Keratinocyte (primary cell): ENCODE results near the gene ATP2B2. TPM values are rescaled to one million over a fixed set of nuclear protein-coding genes. Genes with fewer than 3 reads are reported as not detected.

Source experiments
- DNase-seq: peaks from one replicate; pipeline ENCODE4 v3.0.0-alpha.2; 2011; ENCODE audit warnings: low read depth, missing footprints, low spot score
- FAIRE-seq: peaks from 2 replicates; lab custom pipeline; 2011; peaks lifted over from hg19 to GRCh38; lab: Jason Lieb, UNC
- H2AFZ ChIP-seq: 2 replicates; pipeline ENCODE4 v1.6.0; 2012; ENCODE audit warnings: low read length, control low read depth, inconsistent platforms; ENCODE audit not compliant: control insufficient read depth
- H3K27ac ChIP-seq: 2 replicates; pipeline ENCODE4 v1.5.1; 2011; ENCODE audit warnings: low read length; ENCODE audit not compliant: control insufficient read depth, insufficient read depth
- H3K27me3 ChIP-seq: 3 replicates; pipeline ENCODE4 v1.6.0; 2011; ENCODE audit warnings: low read length; ENCODE audit not compliant: control insufficient read depth, insufficient read depth; ENCODE audit errors: extremely low read depth
- H3K36me3 ChIP-seq, 2 experiments: 2 replicates in 1 of 2; 3 replicates in 1 of 2; pipeline ENCODE4 v1.5.1; 2011; ENCODE audit warnings: low read length in 2 of 2, mild to moderate bottlenecking in 1 of 2; ENCODE audit not compliant: control insufficient read depth in 2 of 2, insufficient read depth in 2 of 2; ENCODE audit errors: extremely low read depth in 1 of 2
- H3K4me1 ChIP-seq: 3 replicates; pipeline ENCODE4 v1.5.1; 2011; ENCODE audit warnings: low read length; ENCODE audit not compliant: control insufficient read depth, insufficient read depth; ENCODE audit errors: extremely low read depth
- H3K4me2 ChIP-seq: 3 replicates; pipeline ENCODE4 v1.6.0; 2011; ENCODE audit warnings: low read depth, low read length; ENCODE audit not compliant: control insufficient read depth, insufficient read depth; ENCODE audit errors: extremely low read depth
- H3K4me3 ChIP-seq, 3 experiments: fragments of 200-600 bp in 1 of 3; sonication (generic) in 1 of 3; 2 replicates in 2 of 3; 3 replicates in 1 of 3; pipeline ENCODE4 v1.5.1; 2011 to 2016; ENCODE audit warnings: low read length in 3 of 3, mild to moderate bottlenecking in 3 of 3, control low read depth in 2 of 3, inconsistent platforms in 1 of 3, low read depth in 1 of 3, mixed read lengths in 1 of 3, mixed run types in 1 of 3, moderate library complexity in 1 of 3; ENCODE audit not compliant: control insufficient read depth in 2 of 3, insufficient read depth in 2 of 3; ENCODE audit errors: extremely low read depth in 1 of 3
- H3K79me2 ChIP-seq: 2 replicates; pipeline ENCODE4 v1.6.0; 2012; ENCODE audit warnings: low read length; ENCODE audit not compliant: control insufficient read depth, insufficient read depth
- H3K9ac ChIP-seq: 3 replicates; pipeline ENCODE4 v1.6.0; 2011; ENCODE audit warnings: low read length; ENCODE audit not compliant: control insufficient read depth, insufficient read depth; ENCODE audit errors: extremely low read depth
- H3K9me1 ChIP-seq: 3 replicates; pipeline ENCODE4 v1.6.0; 2011; ENCODE audit warnings: low read length; ENCODE audit not compliant: control insufficient read depth, insufficient read depth; ENCODE audit errors: extremely low read depth
- H3K9me3 ChIP-seq: 2 replicates; pipeline ENCODE4 v1.5.1; 2012; ENCODE audit warnings: low read depth, low read length; ENCODE audit not compliant: control insufficient read depth
- H4K20me1 ChIP-seq: 3 replicates; pipeline ENCODE4 v1.6.0; 2011; ENCODE audit warnings: low read length; ENCODE audit not compliant: control insufficient read depth, insufficient read depth; ENCODE audit errors: extremely low read depth
- EZH2 ChIP-seq: IDR thresholded peaks from one replicate; pipeline ENCODE4 v1.6.1; 2012; ENCODE audit warnings: inconsistent platforms, mild to moderate bottlenecking, low read length, moderate library complexity
- dilution Hi-C: fragments of 300-500 bp; cut with MboI; formaldehyde crosslinking; loops from one replicate; pipeline ENCODE4 v1.7.0; 2020; ENCODE audit warnings: low sequenced_read_pairs; ENCODE audit not compliant: extremely low pct_ligation_motif_present
- polyA plus RNA-seq, 5 experiments: library from polyadenylated mRNA; depleted of rRNA in 3 of 5; stranded (reverse) in 3 of 5; stranded (forward) in 1 of 5; unstranded in 1 of 5; fragments of >200 nt; gene quantifications; 1 replicate in 1 of 5; 2 replicates in 3 of 5; 3 replicates in 1 of 5; pipeline versions ENCODE4 v1.2.1 to v1.2.3, GENCODE V29; 2011 to 2012; ENCODE audit warnings: missing spikeins in 2 of 5, low read depth in 1 of 5, low replicate concordance in 1 of 5
- TF ChIP-seq, protein P1 (sequence below), 3 experiments: IDR thresholded peaks in 1 of 3; conservative IDR thresholded peaks in 1 of 3; optimal IDR thresholded peaks in 1 of 3; 2 replicates in 2 of 3; 3 replicates in 1 of 3; pipeline versions ENCODE3 to v1.5.1; 2011; ENCODE audit warnings: low read length in 3 of 3, mild to moderate bottlenecking in 3 of 3, moderate library complexity in 2 of 3, control low read depth in 1 of 3, inconsistent platforms in 1 of 3; ENCODE audit not compliant: insufficient read depth in 2 of 3; ENCODE audit errors: extremely low read depth in 1 of 3

The ATP2B2 gene
- polyA plus RNA-seq, 1 donor (not counting 4 experiments of a cell fraction or from before 2014, with no cell fraction given): not detected

DNA sequence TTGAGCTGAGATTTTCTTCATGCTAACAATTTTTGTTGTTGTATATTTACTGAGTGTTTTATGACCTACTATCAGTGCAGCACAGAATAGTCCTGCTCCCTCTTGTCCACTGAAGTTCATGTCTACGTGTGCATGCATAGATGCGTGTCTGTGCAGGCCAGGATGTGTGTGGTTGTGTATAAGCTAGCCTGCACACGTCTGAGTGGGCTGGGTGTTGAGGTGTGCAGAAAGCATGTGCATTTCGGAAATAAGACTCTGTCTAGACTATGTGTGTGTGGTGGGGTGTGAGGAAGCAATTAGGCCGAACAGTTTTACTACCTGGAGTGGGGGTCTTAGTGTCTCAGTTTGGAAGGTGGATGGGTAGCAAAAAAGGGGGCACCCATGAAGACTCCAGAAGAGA, 39.2 kb downstream of the ATP2B2 start:
- no peaks in the 10 kb centered on the region for H3K9me3 ChIP-seq
- no peak overlapping the region for H2AFZ ChIP-seq
- H3K4me1 ChIP-seq: no peaks in the 10 kb centered on the region
- no peaks in the 10 kb centered on the region for H3K79me2 ChIP-seq
- H3K27me3 ChIP-seq: peaks cover 26% of the 10 kb centered on the region
- H3K27ac ChIP-seq: no peak overlapping the region
- no peak overlapping the region for H3K9ac ChIP-seq
- no peaks in the 10 kb centered on the region for H3K9me1 ChIP-seq
- H3K36me3 ChIP-seq: no peaks in the 10 kb centered on the region
- dilution Hi-C loops: no loop called here
- DNase-seq (peak; percentile 33), FAIRE-seq (peak; percentile 55)
- TF ChIP-seq, protein P1, sequence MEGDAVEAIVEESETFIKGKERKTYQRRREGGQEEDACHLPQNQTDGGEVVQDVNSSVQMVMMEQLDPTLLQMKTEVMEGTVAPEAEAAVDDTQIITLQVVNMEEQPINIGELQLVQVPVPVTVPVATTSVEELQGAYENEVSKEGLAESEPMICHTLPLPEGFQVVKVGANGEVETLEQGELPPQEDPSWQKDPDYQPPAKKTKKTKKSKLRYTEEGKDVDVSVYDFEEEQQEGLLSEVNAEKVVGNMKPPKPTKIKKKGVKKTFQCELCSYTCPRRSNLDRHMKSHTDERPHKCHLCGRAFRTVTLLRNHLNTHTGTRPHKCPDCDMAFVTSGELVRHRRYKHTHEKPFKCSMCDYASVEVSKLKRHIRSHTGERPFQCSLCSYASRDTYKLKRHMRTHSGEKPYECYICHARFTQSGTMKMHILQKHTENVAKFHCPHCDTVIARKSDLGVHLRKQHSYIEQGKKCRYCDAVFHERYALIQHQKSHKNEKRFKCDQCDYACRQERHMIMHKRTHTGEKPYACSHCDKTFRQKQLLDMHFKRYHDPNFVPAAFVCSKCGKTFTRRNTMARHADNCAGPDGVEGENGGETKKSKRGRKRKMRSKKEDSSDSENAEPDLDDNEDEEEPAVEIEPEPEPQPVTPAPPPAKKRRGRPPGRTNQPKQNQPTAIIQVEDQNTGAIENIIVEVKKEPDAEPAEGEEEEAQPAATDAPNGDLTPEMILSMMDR (optimal IDR thresholded peaks at IDR 0.05 in 1 of 3, IDR thresholded peaks at IDR 0.05 in 1 of 3, conservative IDR thresholded peaks at IDR 0.05 in 1 of 3; ENCODE audit: extremely low read depth in 1 of 3, insufficient read depth in 2 of 3, low read length in 3 of 3): no peak
- no peak for TF ChIP-seq EZH2
- no peaks in the 10 kb centered on the region for H4K20me1 ChIP-seq
- no peak overlapping the region for H3K4me3 ChIP-seq
- no peak overlapping the region for H3K4me2 ChIP-seq

DNA sequence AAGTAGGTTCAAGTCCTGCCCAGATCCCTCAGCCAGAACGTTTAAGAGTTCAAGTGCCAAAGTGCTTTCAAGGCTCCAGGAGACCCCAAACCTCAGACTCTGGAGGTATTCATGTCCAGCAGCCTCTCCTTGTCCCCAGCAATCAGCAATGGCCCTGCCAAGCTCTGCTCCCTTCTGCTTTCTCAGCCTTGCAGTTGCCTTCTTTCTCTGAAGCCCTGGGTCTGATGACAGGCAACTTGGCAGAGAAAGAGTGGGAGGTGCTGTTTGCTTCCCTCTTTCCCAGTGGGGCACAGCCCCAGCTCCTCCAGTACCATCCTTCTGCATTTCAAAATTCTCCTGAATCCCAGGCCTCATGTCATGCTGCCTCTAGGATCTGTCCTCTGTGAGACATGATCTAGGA, 40.2 kb downstream of the ATP2B2 start:
- no peaks in the 10 kb centered on the region for H3K36me3 ChIP-seq
- H3K4me3 ChIP-seq: no peak overlapping the region
- no peaks in the 10 kb centered on the region for H4K20me1 ChIP-seq
- H3K9me3 ChIP-seq: no peaks in the 10 kb centered on the region
- no peaks in the 10 kb centered on the region for H3K4me1 ChIP-seq
- no peaks in the 10 kb centered on the region for H3K79me2 ChIP-seq
- no peak overlapping the region for H3K27ac ChIP-seq
- H3K27me3 ChIP-seq: peaks cover 16% of the 10 kb centered on the region
- no peaks in the 10 kb centered on the region for H3K9me1 ChIP-seq
- FAIRE-seq (no peak), DNase-seq (no peak)
- TF ChIP-seq, protein P1 (optimal IDR thresholded peaks at IDR 0.05 in 1 of 3, IDR thresholded peaks at IDR 0.05 in 1 of 3, conservative IDR thresholded peaks at IDR 0.05 in 1 of 3; ENCODE audit: extremely low read depth in 1 of 3, insufficient read depth in 2 of 3, low read length in 3 of 3): no peak
- TF ChIP-seq EZH2: no peak
- no peak overlapping the region for H3K9ac ChIP-seq
- dilution Hi-C loops: no loop called here
- no peak overlapping the region for H3K4me2 ChIP-seq
- no peak overlapping the region for H2AFZ ChIP-seq
